OCI-LY3 (cell line): ENCODE measurements around the gene FAT1.

Source experiments
- EZH2phosphoT487 ChIP-seq: fragments of 200-600 bp; shearing (Covaris generic); IDR thresholded peaks from 2 replicates; pipeline ENCODE4 v1.6.1; 2018; ENCODE audit warnings: antibody characterized with exemption, mixed run types, low read depth
- TF ChIP-seq, protein P1 (sequence below): fragments of 200-600, 300-600 bp; sonication (generic); IDR thresholded peaks from 2 replicates; pipeline ENCODE4 v1.5.1; 2014; ENCODE audit warnings: antibody characterized with exemption, low read length, low read depth

DNA sequence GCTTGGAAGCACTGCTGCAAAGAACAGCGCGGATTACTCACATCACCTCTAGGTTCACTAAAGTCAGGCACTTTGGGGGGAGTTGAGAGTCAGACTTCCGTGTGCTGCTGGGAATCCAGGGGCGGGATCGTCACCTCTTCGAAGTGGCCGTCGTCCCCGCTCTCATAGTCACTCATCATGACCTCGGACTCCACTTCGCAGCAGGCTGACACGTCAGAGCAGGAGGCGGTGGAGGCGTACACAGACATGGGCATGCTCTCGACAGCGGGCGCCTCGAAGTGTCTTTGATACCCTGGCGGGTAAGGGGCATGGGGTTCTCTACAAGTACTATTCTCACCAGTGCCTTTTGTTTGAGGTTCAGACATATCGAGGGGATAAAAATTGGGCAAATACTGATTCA is 135.2 kb downstream of the FAT1 start:
- TF ChIP-seq, protein P1, sequence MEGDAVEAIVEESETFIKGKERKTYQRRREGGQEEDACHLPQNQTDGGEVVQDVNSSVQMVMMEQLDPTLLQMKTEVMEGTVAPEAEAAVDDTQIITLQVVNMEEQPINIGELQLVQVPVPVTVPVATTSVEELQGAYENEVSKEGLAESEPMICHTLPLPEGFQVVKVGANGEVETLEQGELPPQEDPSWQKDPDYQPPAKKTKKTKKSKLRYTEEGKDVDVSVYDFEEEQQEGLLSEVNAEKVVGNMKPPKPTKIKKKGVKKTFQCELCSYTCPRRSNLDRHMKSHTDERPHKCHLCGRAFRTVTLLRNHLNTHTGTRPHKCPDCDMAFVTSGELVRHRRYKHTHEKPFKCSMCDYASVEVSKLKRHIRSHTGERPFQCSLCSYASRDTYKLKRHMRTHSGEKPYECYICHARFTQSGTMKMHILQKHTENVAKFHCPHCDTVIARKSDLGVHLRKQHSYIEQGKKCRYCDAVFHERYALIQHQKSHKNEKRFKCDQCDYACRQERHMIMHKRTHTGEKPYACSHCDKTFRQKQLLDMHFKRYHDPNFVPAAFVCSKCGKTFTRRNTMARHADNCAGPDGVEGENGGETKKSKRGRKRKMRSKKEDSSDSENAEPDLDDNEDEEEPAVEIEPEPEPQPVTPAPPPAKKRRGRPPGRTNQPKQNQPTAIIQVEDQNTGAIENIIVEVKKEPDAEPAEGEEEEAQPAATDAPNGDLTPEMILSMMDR: no peak
- no peak for TF ChIP-seq EZH2phosphoT487
